K562 treated with DMSO at 1 percent for 12 hours (cell line): Measurements from ENCODE around the gene DIS3L. TPM values are rescaled to one million over a fixed set of nuclear protein-coding genes. Genes with fewer than 3 reads are reported as not detected.

Experiments
- total RNA-seq: library from RNA; unstranded; fragments of 300-600 nt; gene quantifications from 2 replicates; pipeline ENCODE4 v1.2.3, GENCODE V29; 2022; ENCODE audit not compliant: insufficient read depth

The DIS3L gene
- total RNA-seq, result 9.8 and 24.8 TPM in 2 replicates

GRCh38 chr15:66293419-66294156 is at the start of gene DIS3L:
TSS of gene DIS3L (plus strand) at chr15:66293568. CDS start at chr15:66293597, 29 bp downstream.

GRCh38 chr15:66253418-66254088 is 39.8 kb upstream of the DIS3L start, which contains the start of gene MEGF11:
TSS of gene MEGF11 (minus strand) at chr15:66253750. CDS start at chr15:66128403, 125,347 bp downstream.

DNA sequence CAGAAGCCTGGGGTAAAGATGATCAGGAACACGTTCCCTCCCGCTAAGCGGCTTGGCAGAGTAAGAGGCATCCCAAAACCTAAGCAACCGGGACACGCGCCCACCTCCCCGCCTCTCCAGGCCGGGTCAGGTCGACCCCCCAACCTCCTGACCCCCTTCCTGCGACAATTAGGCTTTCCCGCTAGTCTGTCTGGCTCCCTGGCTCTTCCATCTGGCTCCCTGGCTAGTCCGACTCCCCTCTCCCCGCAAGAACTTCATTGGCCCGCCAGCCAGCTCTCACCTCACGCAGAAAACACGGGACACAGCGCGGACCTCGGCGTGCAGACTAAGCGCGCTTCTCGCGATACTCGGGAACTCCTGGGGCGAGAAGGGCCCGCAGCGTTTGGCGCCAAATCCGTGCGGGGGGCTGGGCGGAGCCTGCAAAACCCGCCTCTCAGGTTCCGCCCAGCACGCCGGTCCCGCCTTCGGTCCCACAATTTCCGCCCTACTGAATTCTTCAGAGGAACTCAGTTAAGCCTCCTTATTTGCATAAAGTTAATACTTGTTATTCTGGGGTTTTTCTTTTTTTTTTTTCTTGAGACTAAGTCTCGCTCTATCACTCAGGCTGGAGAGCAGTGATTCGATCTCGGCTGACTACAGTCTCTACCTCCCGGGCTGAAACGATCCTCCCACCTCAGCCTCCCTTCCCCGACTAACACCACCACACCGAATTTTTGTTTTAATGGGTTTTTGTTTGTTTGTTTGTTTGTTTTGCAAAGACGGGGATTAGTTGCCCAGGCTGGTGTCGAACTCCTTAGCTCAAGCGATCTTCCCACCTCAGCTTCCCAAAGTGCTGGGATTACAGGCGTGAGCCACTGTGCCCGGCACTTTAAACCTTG is 63.2 kb downstream of the DIS3L start, which contains the start of gene TIPIN:
Gene TIPIN, minus strand, starts transcription at position 327 of the 878 bp plus-strand sequence. CDS start 3,738 bp downstream, outside the sequence.

Other genes with a start within 250 kb of the DIS3L start
- gene MEGF11, start 39.8 kb upstream of the DIS3L start, total RNA-seq, result 1.1 TPM in 1 of 2 replicates, not detected in the other
- gene TIPIN, start 63.1 kb downstream of the DIS3L start, total RNA-seq, result 8.9 and 18.0 TPM in 2 replicates
- 43.3 and 75.0 TPM in 2 replicates for gene MAP2K1, start 93.3 kb downstream of the DIS3L start, total RNA-seq
- gene SNAPC5, start 204.2 kb downstream of the DIS3L start, total RNA-seq, result 30.2 and 53.3 TPM in 2 replicates
- 4,735 and 4,925 TPM in 2 replicates for gene RPL4, start 211.3 kb downstream of the DIS3L start, total RNA-seq
- gene ZWILCH, start 211.8 kb downstream of the DIS3L start, total RNA-seq, result 12.4 and 45.9 TPM in 2 replicates